ENCODE results near the gene SFT2D3. TPM values are rescaled to one million over a fixed set of nuclear protein-coding genes. Genes with fewer than 3 reads are reported as not detected.

SFT2D3 gene
- total RNA-seq, 3 donors from 2014 or later (not counting 1 experiment from before 2014, with no cell fraction given) = 5.5 to 6.6 (median 6.4) TPM

DNA sequence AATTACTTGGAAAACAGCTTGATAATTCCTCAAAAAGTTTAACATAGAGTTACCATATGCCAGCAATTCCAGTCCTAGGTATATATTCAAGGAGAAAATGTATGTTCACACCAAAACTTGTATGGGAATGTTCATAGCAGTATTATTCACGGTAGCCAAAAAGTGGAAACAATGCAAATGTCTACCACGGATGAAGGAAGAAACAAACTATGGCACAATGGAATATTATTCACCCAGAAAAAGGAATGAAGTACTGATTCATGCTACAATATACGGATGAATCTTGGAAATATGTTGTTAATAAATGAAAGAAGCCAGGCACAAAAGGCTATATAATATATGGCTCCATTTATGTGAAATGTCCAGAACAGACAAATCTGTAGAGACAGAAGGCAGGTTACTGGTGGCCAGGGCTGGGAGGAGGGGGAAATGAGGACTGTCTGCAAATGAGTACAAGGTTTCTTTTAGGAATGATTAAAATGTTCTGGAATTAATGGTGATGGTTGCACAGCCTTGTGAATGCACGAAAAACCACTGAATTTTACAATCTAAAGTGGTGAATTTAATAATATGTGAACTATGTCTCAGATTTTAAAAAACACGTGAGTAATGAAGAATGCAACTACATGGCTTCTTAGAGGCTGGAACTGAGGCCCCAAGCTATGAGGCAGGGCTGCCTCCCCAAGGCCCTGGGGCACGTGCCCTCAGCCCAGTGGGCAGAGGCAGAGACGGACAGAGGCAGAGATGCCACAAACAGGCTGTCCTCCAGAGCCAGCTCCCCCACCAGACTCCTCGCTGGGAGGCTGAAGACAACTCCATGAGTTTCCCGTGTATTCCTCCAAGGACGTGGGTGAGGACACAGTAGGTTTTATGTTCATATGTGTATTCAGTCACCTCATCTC is 31.0 kb upstream of the SFT2D3 start:
- no peaks in the 10 kb centered on the region for H3K36me3 ChIP-seq (ENCODE audit: control insufficient read depth, insufficient read depth, low read length)
- TF ChIP-seq, protein P1, sequence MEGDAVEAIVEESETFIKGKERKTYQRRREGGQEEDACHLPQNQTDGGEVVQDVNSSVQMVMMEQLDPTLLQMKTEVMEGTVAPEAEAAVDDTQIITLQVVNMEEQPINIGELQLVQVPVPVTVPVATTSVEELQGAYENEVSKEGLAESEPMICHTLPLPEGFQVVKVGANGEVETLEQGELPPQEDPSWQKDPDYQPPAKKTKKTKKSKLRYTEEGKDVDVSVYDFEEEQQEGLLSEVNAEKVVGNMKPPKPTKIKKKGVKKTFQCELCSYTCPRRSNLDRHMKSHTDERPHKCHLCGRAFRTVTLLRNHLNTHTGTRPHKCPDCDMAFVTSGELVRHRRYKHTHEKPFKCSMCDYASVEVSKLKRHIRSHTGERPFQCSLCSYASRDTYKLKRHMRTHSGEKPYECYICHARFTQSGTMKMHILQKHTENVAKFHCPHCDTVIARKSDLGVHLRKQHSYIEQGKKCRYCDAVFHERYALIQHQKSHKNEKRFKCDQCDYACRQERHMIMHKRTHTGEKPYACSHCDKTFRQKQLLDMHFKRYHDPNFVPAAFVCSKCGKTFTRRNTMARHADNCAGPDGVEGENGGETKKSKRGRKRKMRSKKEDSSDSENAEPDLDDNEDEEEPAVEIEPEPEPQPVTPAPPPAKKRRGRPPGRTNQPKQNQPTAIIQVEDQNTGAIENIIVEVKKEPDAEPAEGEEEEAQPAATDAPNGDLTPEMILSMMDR (IDR thresholded peaks at IDR 0.05) = no peak
- H3K9me3 ChIP-seq (ENCODE audit: control insufficient read depth, insufficient read depth, low read length) = no peaks in the 10 kb centered on the region
- H3K27ac ChIP-seq (ENCODE audit: low read length) = no peak overlapping the region
- H3K27ac Mint-ChIP-seq = no peak overlapping the region
- no peak for ATAC-seq
- H3K36me3 Mint-ChIP-seq = no peaks in the 10 kb centered on the region
- no peak overlapping the region for H3K4me3 Mint-ChIP-seq
- intact Hi-C loops (cut with micrococcal nuclease) = no loop called here
- H3K9me3 Mint-ChIP-seq = no peaks in the 10 kb centered on the region
- peaks cover 7% of the 10 kb centered on the region for H3K4me1 ChIP-seq (ENCODE audit: control insufficient read depth, insufficient read depth, low read length)
- peaks cover 11% of the 10 kb centered on the region for H3K27me3 ChIP-seq (ENCODE audit: control insufficient read depth, insufficient read depth, low read length)
- peaks cover 5% of the 10 kb centered on the region in 2 donors for H3K4me1 Mint-ChIP-seq
- DNase-seq = peak in 1 of 2 donors; percentile 7
- WGBS (ENCODE audit: insufficient coverage) = 92% methylated on average over 9 of the region's 10 CpGs
- peaks cover 42 to 79% of the 10 kb centered on the region in 2 donors for H3K27me3 Mint-ChIP-seq (ENCODE audit: low read depth in 2 of 2)
- no peak overlapping the region for H3K4me3 ChIP-seq (ENCODE audit: low read length)

DNA sequence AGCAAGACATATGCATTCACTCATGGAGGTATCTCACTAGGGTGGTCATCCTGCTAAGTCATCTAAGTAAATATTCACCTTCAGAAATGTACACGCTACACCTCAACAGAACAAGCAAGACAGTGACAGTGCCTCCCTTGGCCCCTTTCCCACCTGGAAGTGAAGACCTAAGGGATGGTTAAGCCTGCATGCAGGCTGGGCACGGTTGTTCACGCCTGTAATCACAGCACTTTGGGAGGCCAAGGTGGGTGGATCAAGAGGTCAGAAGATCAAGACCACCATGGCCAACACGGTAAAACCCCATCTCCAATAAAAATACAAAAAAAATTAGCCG is 30.4 kb upstream of the SFT2D3 start:
- ATAC-seq (no peak), DNase-seq (no peak)
- Histone ChIP-seq H3K4me1 (ENCODE audit: control insufficient read depth, insufficient read depth, low read length) (peaks cover 12% of the 10 kb centered on the region), H3K9me3 (ENCODE audit: control insufficient read depth, insufficient read depth, low read length) (no peaks in the 10 kb centered on the region), H3K4me3 (ENCODE audit: low read length) (no peak overlapping the region), H3K36me3 (ENCODE audit: control insufficient read depth, insufficient read depth, low read length) (no peaks in the 10 kb centered on the region), H3K27me3 (ENCODE audit: control insufficient read depth, insufficient read depth, low read length) (peaks cover 14% of the 10 kb centered on the region), H3K27ac (ENCODE audit: low read length) (no peak overlapping the region)
- no peak overlapping the region for H3K4me3 Mint-ChIP-seq
- H3K9me3 Mint-ChIP-seq = no peaks in the 10 kb centered on the region
- H3K27ac Mint-ChIP-seq = no peak overlapping the region
- TF ChIP-seq, protein P1 (IDR thresholded peaks at IDR 0.05) = no peak
- H3K36me3 Mint-ChIP-seq = no peaks in the 10 kb centered on the region
- WGBS (ENCODE audit: insufficient coverage) = 87% methylated on average over 5 of the region's 5 CpGs
- peaks cover 5% of the 10 kb centered on the region in 2 donors for H3K4me1 Mint-ChIP-seq
- intact Hi-C loops (cut with micrococcal nuclease) = no loop called here
- H3K27me3 Mint-ChIP-seq (ENCODE audit: low read depth in 2 of 2) = peaks cover 41 to 76% of the 10 kb centered on the region in 2 donors

DNA sequence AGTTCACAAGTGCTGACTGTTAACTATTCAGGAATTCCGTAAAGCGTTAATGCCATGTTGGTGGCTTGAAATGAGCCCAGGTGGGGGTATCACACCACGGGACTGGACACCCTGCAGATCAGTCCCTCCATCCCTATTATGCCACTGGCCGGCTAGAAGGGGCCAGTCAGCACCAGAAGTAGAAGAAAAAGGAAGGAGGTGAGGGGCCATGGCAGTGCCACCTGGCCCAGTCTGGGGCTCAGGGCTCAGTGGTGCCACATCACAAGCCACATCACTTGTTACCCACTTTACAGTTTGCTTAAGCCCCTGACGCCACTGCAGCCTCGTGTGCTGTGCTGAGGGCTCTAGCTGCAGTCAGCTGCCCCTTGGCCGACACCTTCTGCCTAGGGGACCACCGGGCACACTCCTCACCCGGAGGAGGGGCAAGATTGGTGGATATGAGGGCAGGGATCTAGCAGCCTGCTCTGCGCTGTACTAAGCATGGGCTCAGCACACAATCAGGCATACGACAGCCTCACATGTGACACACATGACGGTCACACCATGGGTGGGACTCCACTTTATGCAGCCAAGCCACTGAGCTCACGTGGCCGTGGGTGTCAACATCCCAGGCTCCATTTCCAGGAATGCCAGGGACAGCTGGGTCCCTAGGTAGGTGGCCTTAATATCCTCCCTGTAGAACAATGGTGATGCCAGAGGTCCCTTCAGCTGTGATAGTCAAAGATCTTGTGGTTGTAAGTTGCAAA is 29.6 kb upstream of the SFT2D3 start:
- Histone ChIP-seq H3K27me3 (ENCODE audit: control insufficient read depth, insufficient read depth, low read length) (peaks cover 15% of the 10 kb centered on the region), H3K4me1 (ENCODE audit: control insufficient read depth, insufficient read depth, low read length) (peaks cover 12% of the 10 kb centered on the region), H3K27ac (ENCODE audit: low read length) (no peak overlapping the region), H3K9me3 (ENCODE audit: control insufficient read depth, insufficient read depth, low read length) (no peaks in the 10 kb centered on the region), H3K4me3 (ENCODE audit: low read length) (no peak overlapping the region), H3K36me3 (ENCODE audit: control insufficient read depth, insufficient read depth, low read length) (no peaks in the 10 kb centered on the region)
- 81% methylated on average over 13 of the region's 14 CpGs for WGBS (ENCODE audit: insufficient coverage)
- H3K36me3 Mint-ChIP-seq = no peaks in the 10 kb centered on the region
- no peak overlapping the region for H3K4me3 Mint-ChIP-seq
- DNase-seq (peak in 1 of 2 donors; percentile 7), ATAC-seq (peak in 1 of 3 donors; percentile 30)
- H3K27me3 Mint-ChIP-seq (ENCODE audit: low read depth in 2 of 2) = peaks cover 42 to 76% of the 10 kb centered on the region in 2 donors
- peaks cover 5% of the 10 kb centered on the region in 2 donors for H3K4me1 Mint-ChIP-seq
- TF ChIP-seq, protein P1 (IDR thresholded peaks at IDR 0.05) = no peak
- H3K9me3 Mint-ChIP-seq = no peaks in the 10 kb centered on the region
- no peak overlapping the region for H3K27ac Mint-ChIP-seq
- intact Hi-C loops (cut with micrococcal nuclease) = no loop called here
